Measurements from ENCODE around the gene PLCH1. TPM values are rescaled to one million over a fixed set of nuclear protein-coding genes. Genes with fewer than 3 reads are reported as not detected.

PLCH1 gene
- total and polyA plus RNA-seq, 3 experiments from 2014 or later: not detected

- H3K4me3 ChIP-seq (ENCODE audit: low read length): no peak overlapping the region
These were observed 354.5 kb downstream of the PLCH1 start for GRCh38 chr3:155390351-155390750.

GRCh38 chr3:155388417-155388816 is 356.5 kb downstream of the PLCH1 start:
- CTCF ChIA-PET: no interaction called here
- DNase-seq: no peak
- peaks cover 0 to 3% of the 10 kb centered on the region in 2 donors for H3K27me3 Mint-ChIP-seq

More at GRCh38 chr3:155390351-155390750, 354.5 kb downstream of the PLCH1 start:
- Mint-ChIP-seq H3K4me1 (no peaks in the 10 kb centered on the region), H3K36me3 (no peaks in the 10 kb centered on the region), H3K4me3 (no peak overlapping the region), H3K27me3 (peaks cover 0 to 6% of the 10 kb centered on the region in 2 donors), H3K9me3 (peaks cover 0 to 6% (median 3%) of the 10 kb centered on the region in 5 donors), H3K27ac (no peak overlapping the region)
- H3K27me3 ChIP-seq (ENCODE audit: insufficient read depth, low read length, poor library complexity, severe bottlenecking): no peaks in the 10 kb centered on the region
- no peak for DNase-seq
- H3K27ac ChIP-seq (ENCODE audit: low read depth, low read length): no peak overlapping the region
- CTCF ChIA-PET: no interaction called here
- H3K9me3 ChIP-seq (ENCODE audit: low read length): no peaks in the 10 kb centered on the region
- no peaks in the 10 kb centered on the region for H3K36me3 ChIP-seq (ENCODE audit: insufficient read depth, low read length)
- no peaks in the 10 kb centered on the region for H3K4me1 ChIP-seq (ENCODE audit: insufficient read depth, low read length)
- POLR2A ChIA-PET: no interaction called here

DNA sequence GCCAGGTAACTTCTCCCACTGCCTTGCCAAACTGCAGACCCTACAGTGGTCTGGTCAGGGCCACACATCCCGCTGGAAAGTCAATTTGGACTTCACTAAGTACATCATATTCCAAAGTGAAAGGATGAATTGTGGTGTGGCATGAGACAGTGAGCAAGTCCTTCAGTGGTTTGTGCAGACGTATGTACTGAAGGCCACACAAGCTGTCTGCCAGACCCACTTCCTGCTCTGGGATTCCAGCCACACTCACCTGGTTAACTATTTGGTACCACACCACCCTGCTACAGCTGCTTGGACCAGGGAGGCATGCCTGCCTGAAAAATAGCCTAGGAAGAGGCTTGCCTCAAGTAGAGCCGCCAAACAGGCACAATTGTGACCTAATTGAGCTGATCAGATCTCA is 357.3 kb downstream of the PLCH1 start:
- Histone ChIP-seq H3K36me3 (ENCODE audit: insufficient read depth, low read length) (no peaks in the 10 kb centered on the region), H3K4me3 (ENCODE audit: low read length) (no peak overlapping the region), H3K4me1 (ENCODE audit: insufficient read depth, low read length) (no peaks in the 10 kb centered on the region), H3K27ac (ENCODE audit: low read depth, low read length) (no peak overlapping the region), H3K27me3 (ENCODE audit: insufficient read depth, low read length, poor library complexity, severe bottlenecking) (no peaks in the 10 kb centered on the region), H3K9me3 (ENCODE audit: low read length) (no peaks in the 10 kb centered on the region)
- no peak overlapping the region for H3K4me3 Mint-ChIP-seq
- H3K4me1 Mint-ChIP-seq: no peaks in the 10 kb centered on the region
- POLR2A ChIA-PET: no interaction called here
- peaks cover 0 to 3% of the 10 kb centered on the region in 2 donors for H3K27me3 Mint-ChIP-seq
- DNase-seq: no peak
- H3K9me3 Mint-ChIP-seq: no peaks in the 10 kb centered on the region
- H3K36me3 Mint-ChIP-seq: no peaks in the 10 kb centered on the region
- H3K27ac Mint-ChIP-seq: no peak overlapping the region
- CTCF ChIA-PET: no interaction called here

More at GRCh38 chr3:155388417-155388816, 356.5 kb downstream of the PLCH1 start:
- no peak overlapping the region for H3K4me3 Mint-ChIP-seq
- Histone ChIP-seq H3K27me3 (ENCODE audit: insufficient read depth, low read length, poor library complexity, severe bottlenecking) (no peaks in the 10 kb centered on the region), H3K4me1 (ENCODE audit: insufficient read depth, low read length) (no peaks in the 10 kb centered on the region), H3K4me3 (ENCODE audit: low read length) (no peak overlapping the region), H3K36me3 (ENCODE audit: insufficient read depth, low read length) (no peaks in the 10 kb centered on the region), H3K27ac (ENCODE audit: low read depth, low read length) (no peak overlapping the region), H3K9me3 (ENCODE audit: low read length) (no peaks in the 10 kb centered on the region)
- no peaks in the 10 kb centered on the region for H3K9me3 Mint-ChIP-seq
- H3K36me3 Mint-ChIP-seq: no peaks in the 10 kb centered on the region
- H3K27ac Mint-ChIP-seq: no peak overlapping the region
- no peaks in the 10 kb centered on the region for H3K4me1 Mint-ChIP-seq
- POLR2A ChIA-PET: no interaction called here

DNA sequence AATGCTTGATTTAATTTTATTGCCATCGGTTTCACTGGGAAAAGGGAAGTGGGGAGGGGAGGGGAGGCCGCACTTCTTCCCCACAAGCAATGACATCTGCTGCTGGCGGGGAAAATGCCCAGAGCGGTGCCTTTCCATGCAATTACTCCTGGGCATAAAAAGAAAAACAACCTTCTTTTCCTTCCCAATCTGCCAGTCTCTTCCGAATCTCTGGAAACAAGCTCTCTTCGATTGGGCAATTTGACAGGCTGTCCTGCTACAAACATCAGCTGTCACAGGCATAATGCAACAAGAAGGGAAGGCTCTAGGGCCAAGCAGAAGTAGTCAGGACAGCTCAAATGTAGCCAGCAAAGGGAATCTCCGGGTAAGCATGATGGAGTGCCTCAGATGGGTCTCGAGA is 358.0 kb downstream of the PLCH1 start:
- Histone ChIP-seq H3K27me3 (ENCODE audit: insufficient read depth, low read length, poor library complexity, severe bottlenecking) (no peaks in the 10 kb centered on the region), H3K27ac (ENCODE audit: low read depth, low read length) (no peak overlapping the region), H3K36me3 (ENCODE audit: insufficient read depth, low read length) (no peaks in the 10 kb centered on the region), H3K4me1 (ENCODE audit: insufficient read depth, low read length) (no peaks in the 10 kb centered on the region), H3K4me3 (ENCODE audit: low read length) (no peak overlapping the region), H3K9me3 (ENCODE audit: low read length) (no peaks in the 10 kb centered on the region)
- Mint-ChIP-seq H3K9me3 (no peaks in the 10 kb centered on the region), H3K4me3 (no peak overlapping the region), H3K27ac (no peak overlapping the region), H3K36me3 (no peaks in the 10 kb centered on the region), H3K4me1 (no peaks in the 10 kb centered on the region), H3K27me3 (peaks cover 0 to 3% of the 10 kb centered on the region in 2 donors)
- no peak for DNase-seq
- ChIA-PET POLR2A (no interaction called here), CTCF (no interaction called here)

GRCh38 chr3:155385896-155386625 is 358.8 kb downstream of the PLCH1 start:
- Mint-ChIP-seq H3K9me3 (no peaks in the 10 kb centered on the region), H3K27ac (no peak overlapping the region), H3K4me1 (no peaks in the 10 kb centered on the region), H3K27me3 (peaks cover 0 to 5% of the 10 kb centered on the region in 2 donors), H3K4me3 (no peak overlapping the region), H3K36me3 (no peaks in the 10 kb centered on the region)
- ChIA-PET CTCF (no interaction called here), POLR2A (no interaction called here)
- H3K27ac ChIP-seq (ENCODE audit: low read depth, low read length): no peak overlapping the region
- no peak for DNase-seq
- H3K4me3 ChIP-seq (ENCODE audit: low read length): no peak overlapping the region
- H3K4me1 ChIP-seq (ENCODE audit: insufficient read depth, low read length): no peaks in the 10 kb centered on the region
- H3K9me3 ChIP-seq (ENCODE audit: low read length): no peaks in the 10 kb centered on the region
- H3K36me3 ChIP-seq (ENCODE audit: insufficient read depth, low read length): no peaks in the 10 kb centered on the region
- H3K27me3 ChIP-seq (ENCODE audit: insufficient read depth, low read length, poor library complexity, severe bottlenecking): no peaks in the 10 kb centered on the region

DNA sequence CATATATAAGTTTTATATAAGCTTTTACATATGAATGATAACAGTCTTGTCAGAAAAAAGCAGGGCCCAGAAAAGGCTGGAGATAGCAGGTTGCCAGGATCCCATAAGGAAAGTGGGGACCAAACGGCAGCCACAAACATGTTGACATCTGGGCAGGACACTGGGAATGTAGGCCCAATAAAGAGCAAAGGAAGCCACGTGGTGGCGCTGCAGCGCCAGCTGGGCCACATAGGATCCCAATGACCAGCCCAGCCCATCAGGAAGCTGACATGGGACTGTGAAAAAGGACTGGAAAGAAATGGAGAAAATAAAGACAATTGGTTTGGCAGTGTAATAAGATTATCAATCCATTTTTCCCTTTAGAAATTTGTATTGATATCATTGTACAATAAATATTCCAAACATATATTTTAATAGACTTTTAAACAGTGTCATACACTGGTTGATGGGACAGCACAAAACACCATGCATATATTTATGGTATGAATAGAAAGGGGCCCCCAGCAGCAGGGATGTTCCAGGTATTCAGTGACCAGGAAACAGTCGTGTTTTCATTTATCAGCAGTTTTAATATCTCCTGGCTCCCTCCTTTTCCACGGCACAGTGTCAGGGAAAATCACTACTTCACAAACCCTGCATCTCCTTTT is 362.4 kb downstream of the PLCH1 start:
- Histone ChIP-seq H3K36me3 (ENCODE audit: insufficient read depth, low read length) (no peaks in the 10 kb centered on the region), H3K27ac (ENCODE audit: low read depth, low read length) (no peak overlapping the region), H3K4me3 (ENCODE audit: low read length) (no peak overlapping the region), H3K27me3 (ENCODE audit: insufficient read depth, low read length, poor library complexity, severe bottlenecking) (no peaks in the 10 kb centered on the region), H3K4me1 (ENCODE audit: insufficient read depth, low read length) (no peaks in the 10 kb centered on the region), H3K9me3 (ENCODE audit: low read length) (no peaks in the 10 kb centered on the region)
- Mint-ChIP-seq H3K27me3 (peaks cover 5 to 9% of the 10 kb centered on the region in 2 donors), H3K4me3 (no peak overlapping the region), H3K27ac (no peak overlapping the region), H3K36me3 (no peaks in the 10 kb centered on the region), H3K4me1 (no peaks in the 10 kb centered on the region), H3K9me3 (no peaks in the 10 kb centered on the region)
- ChIA-PET CTCF (no interaction called here), POLR2A (no interaction called here)
- no peak for DNase-seq

- no peak overlapping the region for H3K4me3 ChIP-seq (ENCODE audit: low read length)
- H3K9me3 Mint-ChIP-seq: no peaks in the 10 kb centered on the region
- no peak for DNase-seq
- ChIA-PET POLR2A (no interaction called here), CTCF (no interaction called here)
- H3K27me3 Mint-ChIP-seq: peaks cover 2 to 9% of the 10 kb centered on the region in 2 donors
- H3K27ac ChIP-seq (ENCODE audit: low read depth, low read length): no peak overlapping the region
- H3K36me3 ChIP-seq (ENCODE audit: insufficient read depth, low read length): no peaks in the 10 kb centered on the region
- no peak overlapping the region for H3K27ac Mint-ChIP-seq
- H3K4me1 ChIP-seq (ENCODE audit: insufficient read depth, low read length): no peaks in the 10 kb centered on the region
- no peak overlapping the region for H3K4me3 Mint-ChIP-seq
- no peaks in the 10 kb centered on the region for H3K4me1 Mint-ChIP-seq
- no peaks in the 10 kb centered on the region for H3K9me3 ChIP-seq (ENCODE audit: low read length)
- no peaks in the 10 kb centered on the region for H3K36me3 Mint-ChIP-seq
- no peaks in the 10 kb centered on the region for H3K27me3 ChIP-seq (ENCODE audit: insufficient read depth, low read length, poor library complexity, severe bottlenecking)
These were observed 367.0 kb downstream of the PLCH1 start for GRCh38 chr3:155377847-155378246.

DNA sequence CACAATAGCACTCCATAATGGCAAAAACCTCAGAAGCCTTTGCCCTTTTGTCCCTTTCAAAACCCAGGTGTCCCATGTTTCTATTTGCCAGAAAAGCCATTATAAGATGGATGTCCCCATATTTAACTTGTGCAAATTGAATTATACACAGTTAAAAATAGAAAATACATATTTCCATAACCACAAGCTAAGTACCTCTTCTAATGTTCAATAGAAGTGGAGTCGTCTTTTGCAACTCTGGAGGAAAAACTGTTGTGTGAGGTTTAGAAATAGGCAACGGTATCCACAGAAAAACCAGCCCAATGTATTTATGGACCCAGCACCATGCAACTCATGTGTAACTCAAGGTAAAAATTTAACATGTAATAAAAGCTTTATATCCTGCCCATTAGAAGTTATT is 367.8 kb downstream of the PLCH1 start:
- H3K27me3 Mint-ChIP-seq: peaks cover 2 to 9% of the 10 kb centered on the region in 2 donors
- ChIA-PET CTCF (no interaction called here), POLR2A (no interaction called here)
- no peak overlapping the region for H3K4me3 Mint-ChIP-seq
- Histone ChIP-seq H3K9me3 (ENCODE audit: low read length) (no peaks in the 10 kb centered on the region), H3K27me3 (ENCODE audit: insufficient read depth, low read length, poor library complexity, severe bottlenecking) (no peaks in the 10 kb centered on the region), H3K36me3 (ENCODE audit: insufficient read depth, low read length) (no peaks in the 10 kb centered on the region), H3K4me3 (ENCODE audit: low read length) (no peak overlapping the region), H3K4me1 (ENCODE audit: insufficient read depth, low read length) (no peaks in the 10 kb centered on the region), H3K27ac (ENCODE audit: low read depth, low read length) (no peak overlapping the region)
- H3K9me3 Mint-ChIP-seq: no peaks in the 10 kb centered on the region
- no peak overlapping the region for H3K27ac Mint-ChIP-seq
- DNase-seq: no peak
- H3K36me3 Mint-ChIP-seq: no peaks in the 10 kb centered on the region
- H3K4me1 Mint-ChIP-seq: no peaks in the 10 kb centered on the region

All from CD8-positive, alpha-beta memory T cell (primary cell).